ENCODE results near the gene MPZL3.

The MPZL3 gene

DNA sequence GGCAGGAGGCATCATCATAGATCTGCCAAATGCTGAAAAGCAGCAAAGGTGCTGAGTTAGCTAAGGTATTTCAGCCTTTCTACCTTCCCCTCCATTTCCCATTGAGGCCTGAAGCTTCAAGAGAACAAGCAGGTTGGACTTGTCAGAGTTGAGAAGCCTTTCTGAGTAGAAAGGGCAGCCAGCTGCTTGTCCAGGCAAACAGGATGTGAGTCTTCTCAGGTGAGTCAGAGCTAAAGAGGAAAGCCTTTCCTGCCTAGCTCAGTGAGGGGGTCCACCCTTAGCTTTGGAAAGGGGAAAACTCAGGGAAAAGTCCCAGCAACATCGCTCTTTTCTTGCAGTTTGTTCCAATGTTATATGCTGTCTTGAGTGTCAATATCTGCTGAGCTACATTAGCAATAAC lies 25.1 kb upstream of the MPZL3 start:
- peaks cover 49% of the 10 kb centered on the region for H3K4me1 Mint-ChIP-seq (ENCODE audit: low read depth)
- no peaks in the 10 kb centered on the region for H3K9me3 Mint-ChIP-seq
- H3K27ac Mint-ChIP-seq, result peak overlapping the region; percentile 0
- H3K4me3 Mint-ChIP-seq, result no peak overlapping the region
- no peaks in the 10 kb centered on the region for H3K36me3 Mint-ChIP-seq (ENCODE audit: low read depth)
- H3K27me3 Mint-ChIP-seq (ENCODE audit: low read depth), result no peaks in the 10 kb centered on the region

- no peaks in the 10 kb centered on the region for H3K27me3 Mint-ChIP-seq (ENCODE audit: low read depth)
- H3K36me3 Mint-ChIP-seq (ENCODE audit: low read depth), result no peaks in the 10 kb centered on the region
- H3K27ac Mint-ChIP-seq, result peak overlapping the region; percentile 0
- no peaks in the 10 kb centered on the region for H3K9me3 Mint-ChIP-seq
- no peak overlapping the region for H3K4me3 Mint-ChIP-seq
- H3K4me1 Mint-ChIP-seq (ENCODE audit: low read depth), result peaks cover 49% of the 10 kb centered on the region
Measured at GRCh38 chr11:118276422-118276821, 24.3 kb upstream of the MPZL3 start.

GRCh38 chr11:118275176-118275575 lies 23.0 kb upstream of the MPZL3 start:
- H3K27ac Mint-ChIP-seq, result no peak overlapping the region
- H3K4me3 Mint-ChIP-seq, result no peak overlapping the region
- H3K27me3 Mint-ChIP-seq (ENCODE audit: low read depth), result no peaks in the 10 kb centered on the region
- H3K9me3 Mint-ChIP-seq, result no peaks in the 10 kb centered on the region
- peaks cover 44% of the 10 kb centered on the region for H3K4me1 Mint-ChIP-seq (ENCODE audit: low read depth)
- H3K36me3 Mint-ChIP-seq (ENCODE audit: low read depth), result no peaks in the 10 kb centered on the region

GRCh38 chr11:118274186-118274585 lies 22.0 kb upstream of the MPZL3 start:
- peaks cover 40% of the 10 kb centered on the region for H3K4me1 Mint-ChIP-seq (ENCODE audit: low read depth)
- no peaks in the 10 kb centered on the region for H3K9me3 Mint-ChIP-seq
- no peak overlapping the region for H3K27ac Mint-ChIP-seq
- no peak overlapping the region for H3K4me3 Mint-ChIP-seq
- no peaks in the 10 kb centered on the region for H3K36me3 Mint-ChIP-seq (ENCODE audit: low read depth)
- peaks cover 7% of the 10 kb centered on the region for H3K27me3 Mint-ChIP-seq (ENCODE audit: low read depth)

DNA sequence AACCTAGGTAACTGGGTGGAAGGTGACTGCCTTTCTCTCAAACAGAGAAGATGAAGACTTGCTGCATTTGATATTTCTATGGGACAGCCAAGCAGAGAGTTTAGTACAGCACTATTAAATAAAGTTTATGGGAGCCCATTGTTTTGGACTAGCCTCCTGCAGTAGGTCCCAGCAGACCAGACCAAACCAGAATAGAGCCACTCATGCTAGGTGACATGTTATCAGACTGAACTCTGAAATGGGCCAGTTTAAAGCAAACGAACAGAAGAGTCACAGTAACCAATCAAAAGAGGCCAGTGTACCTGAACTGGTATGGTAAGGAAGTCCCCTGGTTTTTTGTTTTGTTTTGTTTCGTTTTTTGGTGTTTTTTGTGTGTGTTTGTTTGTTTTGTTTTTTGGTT lies 19.8 kb upstream of the MPZL3 start:
- Mint-ChIP-seq H3K4me3 (no peak overlapping the region), H3K27ac (no peak overlapping the region), H3K4me1 (ENCODE audit: low read depth) (peaks cover 29% of the 10 kb centered on the region), H3K36me3 (ENCODE audit: low read depth) (no peaks in the 10 kb centered on the region), H3K9me3 (no peaks in the 10 kb centered on the region), H3K27me3 (ENCODE audit: low read depth) (peaks cover 12% of the 10 kb centered on the region)

DNA sequence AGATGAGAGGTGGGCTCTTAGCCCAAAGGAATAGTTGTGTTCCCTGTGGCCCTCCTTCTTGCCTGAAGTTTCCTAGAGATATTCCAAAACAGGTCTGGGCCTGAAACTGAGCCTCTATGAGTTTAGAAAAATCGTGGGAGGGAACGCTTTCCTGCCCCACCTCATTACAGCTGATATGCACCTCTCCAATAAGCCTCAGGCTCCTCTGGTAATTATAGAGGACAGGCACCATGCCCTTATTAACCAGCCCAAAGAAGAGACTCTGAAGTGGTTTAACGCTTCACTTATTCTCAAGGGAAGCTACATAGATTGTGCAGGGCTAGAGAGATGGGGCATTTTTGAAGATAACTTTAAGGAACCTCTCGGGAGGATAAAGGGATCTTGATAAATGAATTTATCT lies 15.3 kb upstream of the MPZL3 start:
- Mint-ChIP-seq H3K27me3 (ENCODE audit: low read depth) (peaks cover 29% of the 10 kb centered on the region), H3K27ac (no peak overlapping the region)

DNA sequence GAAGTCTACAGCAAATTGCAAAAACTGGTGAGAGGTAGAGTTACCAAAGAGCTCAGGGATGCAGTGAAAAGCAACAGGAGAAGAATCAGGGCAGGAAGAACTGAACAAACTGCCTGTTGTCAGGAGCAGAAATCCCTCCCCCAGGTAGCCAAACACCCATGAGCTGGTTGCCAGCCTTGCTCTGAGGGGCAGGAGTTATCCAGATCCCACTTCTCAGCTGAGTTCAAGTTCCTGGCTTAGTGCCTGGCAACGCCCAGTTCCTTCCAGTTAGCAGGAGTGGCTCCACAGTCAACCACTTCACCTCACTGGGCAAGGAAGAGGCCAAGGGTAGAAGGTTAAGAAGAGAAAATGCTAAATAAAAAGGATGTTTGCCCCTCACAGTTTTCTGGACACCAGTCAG lies 13.8 kb upstream of the MPZL3 start:
- H3K27ac Mint-ChIP-seq, result no peak overlapping the region
- peaks cover 7% of the 10 kb centered on the region for H3K36me3 Mint-ChIP-seq (ENCODE audit: low read depth)
- H3K27me3 Mint-ChIP-seq (ENCODE audit: low read depth), result peaks cover 29% of the 10 kb centered on the region
- peaks cover 29% of the 10 kb centered on the region for H3K4me1 Mint-ChIP-seq (ENCODE audit: low read depth)
- no peaks in the 10 kb centered on the region for H3K9me3 Mint-ChIP-seq
- H3K4me3 Mint-ChIP-seq, result no peak overlapping the region

More for the DNA sequence above, 15.3 kb upstream of the MPZL3 start:
- no peaks in the 10 kb centered on the region for H3K9me3 Mint-ChIP-seq
- peaks cover 30% of the 10 kb centered on the region for H3K4me1 Mint-ChIP-seq (ENCODE audit: low read depth)
- no peak overlapping the region for H3K4me3 Mint-ChIP-seq
- peaks cover 2% of the 10 kb centered on the region for H3K36me3 Mint-ChIP-seq (ENCODE audit: low read depth)

DNA sequence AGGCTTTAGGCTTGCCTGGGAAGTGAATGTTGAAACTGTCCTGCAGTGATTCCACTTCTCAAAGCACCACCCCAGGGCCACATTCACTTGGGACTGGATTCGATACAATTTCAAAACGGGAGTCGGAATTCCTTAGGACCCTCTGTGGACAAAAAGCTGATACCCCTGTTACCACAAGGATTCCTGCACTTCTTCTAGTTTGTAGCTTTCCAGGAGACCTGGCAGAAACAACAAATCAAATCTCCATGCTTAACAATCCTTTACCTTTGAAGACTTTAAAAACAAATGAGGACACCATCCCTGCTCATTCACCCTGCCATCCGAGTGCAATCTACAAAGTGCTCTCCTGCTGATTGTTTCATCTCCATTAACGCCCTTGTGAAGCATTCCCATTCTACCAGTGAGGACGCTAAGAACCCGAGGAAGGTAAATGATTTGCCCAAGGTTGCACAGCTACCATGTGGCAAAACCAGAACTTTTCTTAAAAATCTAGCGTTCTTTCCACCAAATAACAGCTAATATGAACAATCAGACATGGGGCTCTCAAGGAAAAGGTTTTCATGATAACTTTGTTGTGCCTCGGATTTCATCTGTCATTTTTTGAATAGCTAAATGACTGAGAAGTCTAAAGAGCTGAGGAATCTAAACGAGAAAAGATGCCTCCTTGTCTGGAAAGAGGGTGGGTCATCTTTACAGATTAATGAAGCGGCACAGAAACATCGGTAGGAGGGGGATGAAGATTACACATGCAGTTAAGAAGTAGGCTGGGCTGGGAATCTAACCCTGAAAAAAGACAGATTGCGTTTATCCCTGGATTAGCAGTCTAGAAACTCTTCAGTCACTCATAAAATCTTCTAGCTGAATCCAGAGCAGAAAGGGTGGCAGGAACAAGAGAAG lies 12.7 kb upstream of the MPZL3 start:
- H3K36me3 Mint-ChIP-seq (ENCODE audit: low read depth), result peaks cover 11% of the 10 kb centered on the region
- no peaks in the 10 kb centered on the region for H3K9me3 Mint-ChIP-seq
- H3K27me3 Mint-ChIP-seq (ENCODE audit: low read depth), result peaks cover 28% of the 10 kb centered on the region
- H3K27ac Mint-ChIP-seq, result peak overlapping the region; percentile 65
- peak overlapping the region; percentile 80 for H3K4me3 Mint-ChIP-seq
- peaks cover 31% of the 10 kb centered on the region for H3K4me1 Mint-ChIP-seq (ENCODE audit: low read depth)

DNA sequence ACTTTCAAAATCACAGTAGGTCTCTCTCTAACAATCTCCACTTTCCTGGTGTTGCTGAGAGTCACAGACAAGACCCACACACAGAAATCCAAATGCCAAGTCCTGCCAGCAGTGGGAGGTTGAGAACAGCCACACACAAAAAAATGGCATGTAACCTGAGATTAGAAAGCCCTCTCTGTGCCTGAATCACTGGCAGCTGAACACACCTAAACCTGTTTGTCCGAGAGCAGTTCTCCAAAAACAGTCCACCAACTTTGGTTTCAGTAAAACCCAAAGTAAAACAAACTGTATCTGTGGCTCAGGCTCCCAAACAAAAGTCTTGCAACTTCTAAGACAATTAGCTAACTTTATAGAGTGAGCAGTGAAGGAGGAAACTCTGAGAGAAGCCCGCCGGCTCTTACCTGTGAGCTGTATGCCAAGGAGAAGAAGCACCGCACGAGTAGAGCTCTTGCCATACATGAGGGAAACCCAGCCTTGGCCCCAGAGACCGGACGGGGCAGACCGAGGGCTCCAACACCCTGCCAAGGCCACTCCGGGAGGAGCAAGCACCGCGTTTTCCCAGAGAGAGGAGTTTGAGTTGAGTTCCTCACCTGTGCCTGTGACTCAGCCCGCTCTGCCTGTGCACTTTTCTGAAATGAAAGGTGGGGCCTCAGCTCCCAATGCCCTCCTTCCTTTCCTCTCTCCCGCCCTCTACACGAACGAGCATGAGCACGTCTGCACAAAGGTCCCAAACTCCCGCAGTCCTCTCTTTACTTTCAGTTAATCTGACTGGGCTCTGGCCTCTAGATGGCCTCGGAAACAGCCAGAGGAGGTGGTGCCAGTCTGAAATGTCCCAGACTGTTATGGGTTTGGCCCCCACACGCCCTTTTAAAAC lies 11.8 kb upstream of the MPZL3 start, which contains the start of gene MPZL2:
TSS of gene MPZL2 (minus strand) at position 603 of the 874 bp plus-strand sequence. CDS start at position 459, 144 bp downstream.
- H3K27me3 Mint-ChIP-seq (ENCODE audit: low read depth), result peaks cover 23% of the 10 kb centered on the region
- peaks cover 31% of the 10 kb centered on the region for H3K4me1 Mint-ChIP-seq (ENCODE audit: low read depth)
- peak within 1 kb of the TSS; percentile 80 for H3K4me3 Mint-ChIP-seq

GRCh38 chr11:118263112-118263511 lies 10.9 kb upstream of the MPZL3 start:
- no peaks in the 10 kb centered on the region for H3K9me3 Mint-ChIP-seq
- no peak overlapping the region for H3K27ac Mint-ChIP-seq
- H3K4me1 Mint-ChIP-seq (ENCODE audit: low read depth), result peaks cover 34% of the 10 kb centered on the region
- H3K36me3 Mint-ChIP-seq (ENCODE audit: low read depth), result peaks cover 23% of the 10 kb centered on the region
- peak overlapping the region; percentile 45 for H3K4me3 Mint-ChIP-seq
- peaks cover 17% of the 10 kb centered on the region for H3K27me3 Mint-ChIP-seq (ENCODE audit: low read depth)

More for the DNA sequence above, 11.8 kb upstream of the MPZL3 start, which contains the start of gene MPZL2:
- H3K9me3 Mint-ChIP-seq, result no peaks in the 10 kb centered on the region
- peak within 1 kb of the TSS; percentile 65 for H3K27ac Mint-ChIP-seq
- H3K36me3 Mint-ChIP-seq (ENCODE audit: low read depth), result peaks cover 17% of the 10 kb centered on the region

GRCh38 chr11:118260353-118260752 lies 8.2 kb upstream of the MPZL3 start:
- peaks cover 31% of the 10 kb centered on the region for H3K4me1 Mint-ChIP-seq (ENCODE audit: low read depth)
- H3K27me3 Mint-ChIP-seq (ENCODE audit: low read depth), result peaks cover 12% of the 10 kb centered on the region
- no peaks in the 10 kb centered on the region for H3K9me3 Mint-ChIP-seq
- H3K27ac Mint-ChIP-seq, result no peak overlapping the region
- no peak overlapping the region for H3K4me3 Mint-ChIP-seq
- H3K36me3 Mint-ChIP-seq (ENCODE audit: low read depth), result peaks cover 30% of the 10 kb centered on the region

- Mint-ChIP-seq H3K4me3 (no peak overlapping the region), H3K36me3 (ENCODE audit: low read depth) (peaks cover 30% of the 10 kb centered on the region), H3K4me1 (ENCODE audit: low read depth) (peaks cover 26% of the 10 kb centered on the region), H3K27ac (no peak overlapping the region), H3K9me3 (no peaks in the 10 kb centered on the region), H3K27me3 (ENCODE audit: low read depth) (peaks cover 1% of the 10 kb centered on the region)
Measured at GRCh38 chr11:118259138-118259537, 7.0 kb upstream of the MPZL3 start.

- peaks cover 29% of the 10 kb centered on the region for H3K36me3 Mint-ChIP-seq (ENCODE audit: low read depth)
- no peaks in the 10 kb centered on the region for H3K27me3 Mint-ChIP-seq (ENCODE audit: low read depth)
- H3K27ac Mint-ChIP-seq, result no peak overlapping the region
- H3K4me3 Mint-ChIP-seq, result no peak overlapping the region
- no peaks in the 10 kb centered on the region for H3K9me3 Mint-ChIP-seq
- peaks cover 19% of the 10 kb centered on the region for H3K4me1 Mint-ChIP-seq (ENCODE audit: low read depth)
Measured at GRCh38 chr11:118258410-118258809, 6.2 kb upstream of the MPZL3 start.

DNA sequence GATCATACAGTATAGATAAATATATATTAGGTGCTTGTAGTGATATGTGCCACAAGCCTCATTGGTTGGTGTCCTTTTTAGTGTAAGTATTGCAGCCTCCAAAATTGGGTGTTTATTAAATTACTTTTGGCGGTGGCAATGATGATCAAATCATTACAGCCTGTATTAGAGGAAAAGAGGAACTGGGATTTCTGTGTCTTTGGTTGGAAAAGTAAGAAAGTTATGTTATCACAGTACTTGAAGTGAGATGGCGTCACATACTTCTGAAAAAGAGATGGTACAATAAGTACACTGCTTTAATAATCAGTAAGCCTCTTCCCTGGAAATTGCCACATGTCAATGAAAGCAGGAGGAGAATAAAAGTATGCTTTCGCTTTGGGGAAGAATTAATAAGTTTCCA lies 523 bp upstream of the MPZL3 start:
- H3K9me3 Mint-ChIP-seq, result no peaks in the 10 kb centered on the region
- peaks cover 20% of the 10 kb centered on the region for H3K4me1 Mint-ChIP-seq (ENCODE audit: low read depth)
- H3K27me3 Mint-ChIP-seq (ENCODE audit: low read depth), result no peaks in the 10 kb centered on the region
- H3K27ac Mint-ChIP-seq, result peak overlapping the region; percentile 96
- H3K4me3 Mint-ChIP-seq, result peak overlapping the region; percentile 94
- H3K36me3 Mint-ChIP-seq (ENCODE audit: low read depth), result peaks cover 13% of the 10 kb centered on the region
